Activated CD8-positive, alpha-beta memory T cell treated with anti-CD3 and anti-CD28 coated beads, Interleukin-2, amount 50 U/mL, for 24 hours (primary cell): Measurements from ENCODE around the gene ZNF410.
"Not testable (repeated sequence)": the region's sequence is repeated elsewhere in the genome, so short reads cannot be mapped to it uniquely, and the experiment has no call there.

Source experiments
- DNase-seq: peaks from one replicate; pipeline ENCODE4 v3.0.0-alpha.2; 2020; ENCODE audit errors: extremely low read depth

The ZNF410 gene

DNA sequence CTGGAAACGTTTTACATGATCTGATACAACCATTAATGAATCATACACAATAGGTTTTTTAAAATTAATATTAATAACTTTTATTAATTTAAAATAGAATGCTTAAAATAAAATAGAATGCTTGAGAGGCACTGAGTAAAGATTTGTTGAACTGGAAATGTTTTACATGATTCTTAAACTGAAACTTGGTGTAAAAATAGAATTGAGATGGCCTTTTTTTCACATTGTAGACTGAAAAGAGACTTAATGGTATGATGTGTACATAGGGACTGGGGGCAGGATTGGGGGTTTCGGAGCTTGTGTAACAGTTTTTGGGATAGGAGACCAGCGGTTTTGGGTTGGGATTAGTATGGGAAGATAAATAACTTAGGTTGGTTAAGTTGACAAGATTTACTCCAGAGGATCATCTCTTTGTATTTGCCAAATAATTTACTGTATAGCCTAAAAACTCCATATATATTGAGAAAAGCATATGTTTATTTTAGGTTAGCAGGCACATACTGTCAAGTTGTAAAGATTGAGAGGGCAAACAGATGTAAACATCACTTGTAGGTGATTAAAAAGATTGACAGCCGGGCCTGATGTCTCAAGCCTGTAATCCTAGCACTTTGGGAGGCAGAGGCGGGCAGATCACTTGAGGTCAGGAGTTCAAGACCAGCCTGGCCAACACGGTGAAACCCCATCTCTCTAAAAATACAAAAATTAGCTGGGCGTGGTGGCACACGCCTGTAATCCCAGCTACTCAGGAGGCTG, 2.0 kb upstream of the ZNF410 start:
- no peak for DNase-seq

DNA sequence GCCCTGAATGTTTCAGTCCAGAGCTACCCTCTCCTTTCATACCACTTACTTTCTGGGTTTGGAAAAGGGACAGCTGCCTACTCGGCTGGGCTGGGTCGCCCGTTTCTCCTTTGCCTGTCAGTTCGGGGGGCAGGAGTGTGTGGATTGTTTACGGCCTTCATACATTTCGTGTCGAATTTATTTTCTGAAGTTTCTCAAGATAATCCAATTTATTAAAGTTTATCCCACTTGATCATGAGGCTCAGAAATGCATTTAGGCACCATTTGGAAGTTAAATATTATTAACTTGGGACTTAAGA, 608 bp downstream of the ZNF410 start:
- no peak for DNase-seq

DNA sequence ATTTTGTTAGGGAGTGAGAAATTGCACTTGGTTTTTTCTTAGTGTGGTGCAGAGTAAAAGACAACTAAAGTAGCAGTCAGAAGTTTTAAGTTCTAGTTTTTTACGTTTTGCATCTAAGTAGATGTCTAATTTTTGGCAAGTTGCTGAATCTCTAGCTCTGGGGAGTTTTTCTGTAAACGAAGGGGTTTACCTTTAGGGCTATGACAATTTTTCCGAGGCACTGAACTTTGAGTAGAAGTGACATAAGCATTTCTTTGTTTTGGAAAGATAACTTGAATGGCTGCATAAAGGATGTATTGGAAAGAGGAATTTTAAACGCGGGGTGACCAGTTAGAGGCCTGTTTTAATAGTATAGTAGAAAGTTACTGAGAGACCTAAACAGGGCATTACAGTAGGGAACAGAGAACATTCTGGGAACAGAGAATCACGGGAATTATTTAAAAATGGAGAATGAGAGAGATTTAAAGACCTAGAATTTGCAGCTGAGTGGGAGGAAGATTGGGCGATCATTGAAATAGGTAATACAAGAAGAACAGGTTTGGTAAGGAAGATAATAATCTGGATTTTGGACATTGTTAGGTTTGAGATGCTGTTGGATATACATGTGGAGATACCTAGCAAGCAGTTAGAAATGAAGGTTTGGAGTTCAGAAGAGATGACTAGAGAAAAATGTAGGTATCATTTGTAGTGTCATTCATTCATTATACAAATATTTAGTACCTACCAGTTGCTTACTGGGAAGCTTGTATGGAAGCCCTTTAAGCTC, 1.2 kb downstream of the ZNF410 start:
- DNase-seq, result no peak

DNA sequence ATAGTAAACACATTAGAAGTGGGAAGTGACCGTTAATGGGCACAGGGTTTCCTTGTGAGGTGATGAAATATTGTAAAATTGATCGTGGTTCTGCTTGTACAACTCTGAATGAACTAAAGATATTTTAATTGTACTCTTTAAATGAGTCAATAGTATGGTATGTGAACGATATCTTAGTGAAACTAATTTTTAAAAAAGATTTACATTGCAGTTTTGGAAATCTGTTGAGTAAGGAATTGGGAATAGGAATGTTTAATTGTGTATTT, 1.7 kb downstream of the ZNF410 start:
- no peak for DNase-seq

DNA sequence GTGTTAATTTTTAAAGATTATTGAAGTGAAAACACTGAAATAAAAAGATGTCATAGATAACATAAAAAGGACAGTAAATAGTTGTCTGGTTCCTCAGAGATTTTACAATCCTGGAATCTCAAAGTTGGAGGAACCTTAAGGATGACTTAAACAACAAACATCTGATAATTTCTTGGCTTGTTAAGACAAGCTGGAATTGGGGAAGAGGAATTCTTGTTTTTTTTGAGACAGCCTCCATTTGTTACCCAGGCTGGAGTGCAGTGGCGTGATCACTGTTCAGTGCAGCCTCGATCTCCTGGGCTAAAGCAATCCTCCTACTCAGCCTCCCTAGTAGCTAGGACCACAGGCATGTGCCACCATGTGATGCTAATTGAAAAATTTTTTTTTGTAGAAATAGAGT, 2.3 kb downstream of the ZNF410 start:
- no peak for DNase-seq

DNA sequence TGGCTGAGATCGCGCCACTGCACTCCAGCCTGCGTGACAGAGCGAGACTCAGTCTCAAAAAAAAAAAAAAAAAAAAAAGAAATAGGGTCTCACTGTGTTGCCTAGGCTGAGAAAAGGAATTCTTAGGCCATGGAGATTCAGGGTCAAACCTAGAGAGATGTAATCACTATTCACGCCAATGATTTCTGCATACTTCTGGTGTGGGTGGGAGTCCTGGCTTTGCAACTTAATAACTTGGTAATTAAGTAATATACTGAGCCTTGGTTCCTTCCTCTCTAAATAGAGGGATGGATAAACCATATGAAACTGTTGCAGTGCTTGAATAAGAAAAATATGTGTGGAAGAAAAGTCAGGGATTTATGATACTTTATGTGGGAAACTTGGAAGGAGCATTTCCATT, 2.7 kb downstream of the ZNF410 start:
- no peak for DNase-seq

DNA sequence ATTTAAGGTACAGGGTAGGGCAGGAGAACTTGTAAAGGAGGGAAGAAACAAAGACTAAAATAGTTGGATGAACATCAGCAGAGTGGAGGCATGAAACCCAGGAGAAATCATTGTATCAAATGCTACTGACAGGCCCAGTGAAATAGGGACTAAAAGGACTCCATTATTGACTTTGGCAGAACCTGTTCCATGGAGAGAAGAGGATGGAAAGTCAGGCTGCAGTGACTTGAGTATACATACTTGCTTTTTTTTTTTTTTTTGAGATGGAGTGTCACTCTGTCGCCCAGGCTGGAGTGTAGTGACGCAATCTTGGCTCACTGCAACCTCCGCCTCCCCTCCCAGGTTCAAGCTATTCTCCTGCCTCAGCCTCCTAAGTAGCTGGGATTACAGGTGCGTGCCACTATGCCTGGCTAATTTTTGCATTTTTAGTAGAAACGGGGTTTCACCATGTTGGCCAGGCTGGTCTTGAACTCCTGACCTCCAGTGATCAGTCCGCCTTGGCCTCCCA, 7.6 kb downstream of the ZNF410 start:
- DNase-seq, result not testable (repeated sequence)

DNA sequence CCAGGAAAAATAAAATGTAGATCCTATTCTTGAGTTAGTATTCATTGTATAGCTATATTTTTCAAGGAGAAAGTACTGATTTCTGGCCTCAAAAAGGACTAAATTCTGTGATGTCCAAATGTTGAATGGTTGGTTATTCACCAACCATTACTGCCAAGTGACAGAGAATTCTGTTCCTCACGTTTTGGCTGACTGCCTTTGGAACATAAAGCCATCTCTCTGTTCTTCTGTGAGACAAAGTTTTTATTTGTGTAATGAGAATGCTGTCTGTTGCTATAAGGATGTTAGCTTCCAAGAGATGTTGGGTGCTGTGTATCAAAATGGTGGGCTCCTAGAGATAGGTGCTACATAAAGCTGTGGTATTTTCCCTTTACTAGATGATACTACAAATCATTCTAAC, 9.3 kb downstream of the ZNF410 start:
- no peak for DNase-seq

DNA sequence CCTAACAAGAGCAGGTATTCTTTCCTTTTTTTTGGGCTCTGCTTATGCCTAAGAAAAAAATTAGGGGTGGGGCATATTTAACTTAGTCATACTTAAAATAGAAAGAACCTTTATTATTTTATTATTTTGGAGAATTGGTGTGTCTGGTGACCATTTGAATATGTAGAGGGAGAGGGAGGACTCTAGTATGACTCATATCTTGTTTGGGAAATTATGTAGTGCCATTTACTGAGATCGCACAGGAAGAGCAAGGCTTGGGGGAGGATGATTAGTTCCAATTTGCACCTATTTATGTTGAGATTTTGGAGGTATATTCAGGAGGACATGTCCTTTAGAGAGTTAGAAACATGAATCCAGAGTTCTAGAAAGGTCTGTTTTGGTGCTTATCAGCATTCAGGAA, 9.9 kb downstream of the ZNF410 start:
- no peak for DNase-seq

DNA sequence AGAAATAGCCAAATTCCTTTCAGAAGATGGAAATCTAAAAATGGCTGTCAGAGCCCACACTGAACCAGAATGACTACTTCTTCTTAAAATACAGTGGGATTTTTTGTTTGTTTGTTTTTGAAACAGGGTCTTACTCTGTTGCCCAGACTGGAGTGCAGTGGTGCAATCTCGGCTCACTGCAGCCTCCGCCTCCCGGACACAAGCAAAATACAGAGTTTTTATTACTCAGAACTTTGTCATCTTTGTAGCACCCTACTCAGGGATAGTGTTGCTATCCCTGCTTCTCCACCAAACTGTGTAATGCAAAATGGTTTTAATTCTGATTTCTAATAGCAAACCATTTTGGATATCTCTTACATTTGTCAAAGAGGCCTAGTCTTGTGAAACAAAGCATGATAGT, 16.4 kb downstream of the ZNF410 start:
- DNase-seq, result no peak

DNA sequence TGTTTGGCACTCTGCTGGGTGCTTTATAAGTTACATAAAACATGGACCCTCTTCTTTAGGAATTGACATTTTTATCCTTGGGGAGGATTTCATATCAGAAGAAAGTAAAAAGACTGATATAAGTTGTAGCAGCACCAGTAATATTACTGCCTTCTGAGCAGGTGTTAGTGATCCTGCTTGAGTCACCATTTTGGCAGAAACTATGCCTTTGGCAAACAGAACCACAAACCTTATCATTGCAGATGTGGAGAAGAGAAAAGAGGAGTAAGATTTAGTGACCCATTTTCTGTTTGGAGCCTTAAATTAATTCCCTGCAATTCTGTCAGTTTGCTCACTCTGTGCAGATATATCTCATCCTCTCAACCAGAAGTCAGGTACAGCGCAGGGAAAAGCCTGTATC, 23.0 kb downstream of the ZNF410 start:
- DNase-seq, result no peak

DNA sequence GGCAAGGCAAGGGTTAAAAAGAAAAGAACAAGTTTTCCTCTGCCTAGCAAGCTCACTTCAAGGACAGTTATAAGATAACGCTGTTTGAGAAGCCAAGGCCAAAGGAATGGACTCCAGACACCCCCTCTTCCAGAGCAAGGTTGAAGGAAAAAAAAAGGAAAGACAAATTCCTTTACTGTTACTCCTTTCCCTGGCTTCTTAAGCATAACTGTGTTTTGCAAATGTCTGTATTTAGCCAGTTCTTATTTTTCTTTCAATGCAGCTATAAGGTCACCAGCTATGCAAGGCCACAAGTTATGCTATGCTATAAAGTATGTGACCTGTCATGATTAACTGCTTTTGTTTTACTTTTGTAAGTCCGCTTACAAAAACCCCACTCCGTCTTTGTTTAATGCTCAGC, 26.6 kb downstream of the ZNF410 start:
- DNase-seq, result no peak

DNA sequence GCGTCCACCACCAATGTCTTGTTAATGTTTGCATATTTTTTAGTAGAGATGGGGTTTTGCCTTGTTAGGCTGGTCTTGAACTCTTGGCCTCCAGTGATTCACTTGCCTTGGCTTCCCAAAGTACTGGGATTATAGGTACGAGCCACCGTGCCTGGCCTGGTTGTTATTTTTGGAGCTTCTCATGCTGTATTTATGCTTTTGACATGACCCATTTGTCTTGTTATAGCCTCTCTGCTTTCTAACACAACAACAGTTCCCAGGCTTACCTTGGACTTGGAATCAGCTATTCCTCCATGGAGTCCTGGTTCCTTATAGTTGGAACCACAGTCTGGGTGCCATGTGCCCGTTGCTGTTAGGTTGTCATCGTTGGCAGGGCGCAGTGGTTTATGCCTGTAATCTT, 29.7 kb downstream of the ZNF410 start:
- DNase-seq, result no peak

DNA sequence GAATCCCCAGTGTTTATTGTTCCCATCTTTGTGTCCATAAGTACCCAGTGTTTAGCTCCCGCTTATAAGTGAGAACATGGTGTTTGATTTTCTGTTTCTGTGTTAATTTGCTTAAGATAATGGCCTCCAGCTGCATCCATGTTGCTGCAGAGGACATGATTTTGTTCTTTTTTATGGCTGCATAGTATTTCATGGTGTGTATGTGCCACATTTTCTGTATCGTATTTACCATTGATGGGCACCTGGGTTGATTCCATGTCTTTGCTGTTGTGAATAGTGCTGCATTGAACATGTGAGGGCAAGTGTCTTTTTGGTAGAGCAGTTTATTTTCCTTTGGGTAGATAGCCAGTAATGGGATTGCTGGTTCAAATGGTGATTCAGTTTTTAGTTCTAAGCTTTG, 32.8 kb downstream of the ZNF410 start:
- not testable (repeated sequence) for DNase-seq

DNA sequence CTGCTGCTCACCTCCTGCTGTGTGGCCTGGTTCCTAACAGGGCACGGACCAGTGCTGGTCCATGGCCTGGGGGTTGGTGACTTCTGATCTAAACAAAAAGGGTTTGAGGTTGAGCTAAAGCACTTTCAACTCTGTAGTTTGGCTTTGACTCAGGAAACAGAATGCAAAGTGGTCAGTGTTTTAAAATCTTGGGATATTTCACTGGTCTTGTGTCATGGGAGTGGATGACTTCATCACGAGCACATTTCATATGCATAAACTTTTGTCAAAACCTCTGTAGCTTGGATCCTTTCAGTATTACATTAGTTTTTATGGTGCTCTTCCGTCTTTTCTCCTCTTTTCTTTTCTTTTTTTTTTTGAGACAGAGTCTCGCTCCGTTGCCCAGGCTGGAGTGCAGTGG, 37.7 kb downstream of the ZNF410 start:
- DNase-seq, result no peak

DNA sequence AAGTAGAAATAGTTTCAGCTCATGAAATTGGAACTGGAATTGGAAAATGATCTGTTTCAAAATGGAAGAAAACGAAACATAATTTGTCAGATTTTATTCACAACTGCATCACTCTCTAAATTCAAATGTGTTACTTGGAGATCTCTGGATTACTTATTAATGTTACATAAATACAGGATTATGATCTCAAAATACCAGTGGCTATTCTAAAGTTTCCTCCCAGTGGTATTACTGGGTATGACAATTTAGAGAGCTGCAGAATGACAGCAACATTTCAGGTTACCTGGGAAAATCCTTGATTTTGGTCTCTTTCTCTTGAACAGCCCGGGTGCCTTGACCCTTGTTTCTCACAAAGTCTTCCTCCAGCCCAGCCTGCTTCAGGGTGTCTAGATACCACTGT, 49.0 kb downstream of the ZNF410 start:
- no peak for DNase-seq

DNA sequence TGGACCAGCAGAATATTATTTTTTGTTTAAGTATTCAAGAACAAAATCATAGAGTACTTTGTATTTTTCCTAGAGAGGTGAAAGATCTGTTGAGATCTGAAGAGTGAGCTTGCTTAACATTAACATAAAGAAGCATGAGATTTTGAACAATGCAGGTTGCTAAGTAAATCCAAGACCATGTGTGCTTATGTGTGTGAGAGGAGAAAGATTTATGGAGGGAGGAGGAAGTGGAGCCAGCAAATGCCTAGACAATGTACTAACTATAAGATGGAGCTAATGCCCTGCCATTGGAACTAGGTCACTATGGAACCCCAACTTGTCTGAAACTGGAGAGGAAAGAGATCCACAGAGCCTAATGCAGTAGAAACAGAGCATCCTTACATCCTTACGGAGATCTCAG, 49.9 kb downstream of the ZNF410 start:
- no peak for DNase-seq

DNA sequence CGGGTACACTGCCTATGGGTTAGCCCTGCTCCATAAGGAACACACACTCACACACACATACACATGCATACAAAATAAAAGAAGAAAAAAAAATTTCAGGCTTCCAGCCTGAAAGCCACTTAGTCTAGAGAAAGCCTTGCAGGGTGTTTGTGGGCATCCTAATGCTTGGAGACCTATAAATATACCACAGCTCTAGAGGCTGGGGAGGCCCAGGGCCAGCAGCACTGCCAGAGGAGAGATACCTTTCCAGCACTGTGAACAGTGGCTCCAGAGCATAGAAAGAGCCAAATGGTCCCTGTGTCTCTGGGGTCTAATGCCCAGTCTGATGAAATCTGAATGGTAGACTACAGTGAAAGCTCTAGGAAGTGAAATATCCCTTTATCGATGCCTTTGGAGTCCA, 50.4 kb downstream of the ZNF410 start:
- no peak for DNase-seq

DNA sequence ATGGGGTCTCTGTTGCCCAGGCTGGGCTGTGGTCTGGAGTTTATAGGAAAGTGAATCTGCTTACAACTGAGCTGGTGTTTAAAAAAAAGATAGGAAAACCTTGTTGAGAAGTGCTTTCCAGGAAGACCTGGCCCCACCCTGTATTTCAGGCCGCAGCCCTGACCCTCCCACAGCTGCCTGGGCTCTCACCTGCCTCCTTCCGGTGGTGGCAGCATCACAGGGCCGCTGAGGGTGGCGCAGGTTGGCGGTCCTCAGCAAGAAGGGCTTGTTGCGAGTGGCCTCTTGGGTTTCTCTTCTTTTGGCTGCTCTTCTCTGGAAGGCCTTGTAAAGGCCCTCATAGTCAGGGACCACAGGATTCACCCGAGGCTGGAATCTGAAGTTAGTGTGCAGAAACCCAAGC, 55.5 kb downstream of the ZNF410 start:
- DNase-seq, result no peak

DNA sequence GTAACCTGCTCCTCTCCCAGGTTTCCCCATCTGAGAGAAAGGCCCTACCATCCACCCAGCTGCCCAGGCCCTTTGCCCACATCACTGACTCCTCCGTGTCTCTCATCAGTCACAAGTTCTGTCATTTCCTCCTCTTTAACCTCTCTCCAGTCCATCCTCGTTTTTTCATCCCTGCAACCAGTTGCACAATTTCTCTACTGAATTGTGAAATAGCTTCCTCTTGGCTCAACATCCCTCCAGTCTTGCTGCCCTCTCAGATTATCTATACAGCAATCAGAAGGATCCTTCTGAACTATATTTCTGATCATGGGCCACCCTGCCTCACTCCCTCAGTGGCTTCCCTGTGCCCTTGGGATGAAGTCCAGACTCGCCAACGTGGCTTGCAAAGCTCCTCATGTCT, 56.4 kb downstream of the ZNF410 start:
- DNase-seq, result no peak

DNA sequence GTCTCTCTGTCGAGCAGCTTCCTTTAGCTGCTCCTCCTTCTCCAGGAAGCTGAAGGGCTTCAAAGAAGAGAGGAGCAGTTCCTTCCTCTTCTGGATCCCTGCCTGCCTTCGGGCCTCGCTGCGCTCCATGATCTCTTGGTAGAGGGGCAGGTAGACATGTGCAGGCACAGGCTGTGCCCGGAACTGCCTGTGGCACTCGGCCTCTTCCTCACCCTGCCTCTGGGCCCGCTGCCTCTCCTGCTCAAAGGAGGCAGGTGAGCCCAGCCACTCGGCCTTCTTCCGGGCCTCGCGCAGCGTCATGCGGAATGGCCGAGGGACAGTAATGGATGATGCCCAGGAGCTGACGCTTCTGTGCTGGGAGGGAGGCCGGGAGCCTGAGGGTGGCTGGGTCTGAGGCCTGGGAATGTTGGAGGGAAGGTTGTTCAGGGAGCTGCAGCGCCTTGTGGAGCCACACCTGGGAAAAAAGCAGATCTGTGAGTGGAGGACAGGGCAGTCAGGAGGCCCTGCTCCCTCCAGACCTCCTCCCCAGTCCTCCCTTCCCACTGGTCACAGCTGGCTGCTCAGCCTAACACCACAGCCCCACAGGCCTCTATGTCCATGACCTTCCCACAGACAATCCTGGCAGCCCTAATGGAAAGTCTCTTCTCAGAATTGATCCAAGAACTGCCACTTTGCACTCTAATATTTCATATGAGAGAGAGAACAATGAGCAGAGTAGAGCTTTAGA, 57.9 kb downstream of the ZNF410 start:
- no peak for DNase-seq

DNA sequence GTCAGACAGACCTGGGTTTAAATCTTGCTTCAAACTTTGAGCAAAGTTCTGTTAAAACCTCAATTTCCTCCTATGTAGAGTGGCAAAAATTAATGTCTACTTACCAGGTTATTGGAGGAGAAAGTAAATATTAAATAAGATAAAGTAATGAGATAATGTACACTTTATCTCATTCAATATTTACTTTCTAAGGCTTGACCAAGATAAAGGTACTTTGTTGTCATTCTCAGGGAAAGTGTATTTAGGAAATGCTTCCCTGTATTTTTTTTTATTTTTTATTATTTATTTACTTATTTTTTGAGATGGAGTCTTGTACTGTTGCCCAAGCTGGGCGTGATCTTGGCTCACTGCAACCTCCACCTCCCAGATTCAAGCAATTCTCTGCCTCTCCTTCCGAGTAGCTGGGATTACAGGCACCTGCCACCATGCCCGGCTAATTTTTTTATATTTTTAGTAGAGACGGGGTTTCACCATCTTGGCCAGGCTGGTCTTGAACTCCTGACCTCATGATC, 58.6 kb downstream of the ZNF410 start:
- DNase-seq, result no peak
